Small intestine (tissue), 7 donors: Measurements from ENCODE around the gene TBCE. TPM values are rescaled to one million over a fixed set of nuclear protein-coding genes. Genes with fewer than 3 reads are reported as not detected.
"Not testable (repeated sequence)": the region's sequence is repeated elsewhere in the genome, so short reads cannot be mapped to it uniquely, and the experiment has no call there.

ENCODE experiments used
- DNase-seq, 2 donors: peaks; one replicate each; pipeline versions ENCODE4 v3.0.0 to v3.0.0-alpha.2; 2013
- FAIRE-seq: peaks from 2 replicates; lab custom pipeline; 2012; peaks lifted over from hg19 to GRCh38; lab: Jason Lieb, UNC
- H3K27ac ChIP-seq, 3 donors: one replicate each; pipeline ENCODE4 v1.5.1; 2013; ENCODE audit warnings: low read length in 2 of 3, mild to moderate bottlenecking in 2 of 3, control low read depth in 1 of 3, inconsistent platforms in 1 of 3, low read depth in 1 of 3, moderate library complexity in 1 of 3
- H3K27me3 ChIP-seq, 3 donors: one replicate each; pipeline ENCODE4 v1.6.1; 2013; ENCODE audit warnings: low read length in 3 of 3, inconsistent platforms in 1 of 3; ENCODE audit not compliant: control insufficient read depth in 3 of 3, insufficient read depth in 3 of 3
- H3K36me3 ChIP-seq, 3 donors: one replicate each; pipeline ENCODE4 v1.6.1; 2013; ENCODE audit warnings: low read length in 3 of 3, inconsistent platforms in 1 of 3, low read depth in 1 of 3, mild to moderate bottlenecking in 1 of 3, moderate library complexity in 1 of 3; ENCODE audit not compliant: control insufficient read depth in 3 of 3, insufficient read depth in 2 of 3
- H3K4me1 ChIP-seq, 3 donors: one replicate each; pipeline ENCODE4 v1.6.1; 2013; ENCODE audit warnings: low read length in 2 of 3, inconsistent platforms in 1 of 3, low read depth in 1 of 3, mild to moderate bottlenecking in 1 of 3, moderate library complexity in 1 of 3; ENCODE audit not compliant: control insufficient read depth in 3 of 3, insufficient read depth in 2 of 3
- H3K4me3 ChIP-seq, 3 donors: one replicate each; pipeline ENCODE4 v1.5.1; 2013; ENCODE audit warnings: low read length in 3 of 3, control low read depth in 1 of 3, inconsistent platforms in 1 of 3, low read depth in 1 of 3, mild to moderate bottlenecking in 1 of 3, moderate library complexity in 1 of 3
- H3K9me3 ChIP-seq, 2 donors: one replicate each; pipeline ENCODE4 v1.6.1; 2013; ENCODE audit warnings: low read depth in 1 of 2, low read length in 1 of 2; ENCODE audit not compliant: control insufficient read depth in 2 of 2, insufficient read depth in 1 of 2
- WGBS, 3 donors: extraction: QIAGEN DNeasy Blood & Tissue Kit; methylation state at CpG; one replicate each; pipeline ENCODE4 v1.1.7; 2013; 5-methylcytosine and 5-hydroxymethylcytosine counted together
- polyA plus RNA-seq, 4 donors: library from polyadenylated mRNA; stranded (reverse) in 3 of 4; unstranded in 1 of 4; fragments of 200-250 nt in 3 of 4; fragments of 120-200 nt in 1 of 4; gene quantifications; one replicate each; pipeline versions ENCODE4 v1.2.1 to v1.2.3, GENCODE V29; 2013
- donor health status: healthy with polysubstance abuse.
- donor health status: control.
- donor health status: control.
- donor health status: Bipolar disorder and iron deficiency.
- donor health status: healthy.

Gene TBCE
- polyA plus RNA-seq, 4 donors: 14.7 to 40.9 (median 22.1) TPM

DNA sequence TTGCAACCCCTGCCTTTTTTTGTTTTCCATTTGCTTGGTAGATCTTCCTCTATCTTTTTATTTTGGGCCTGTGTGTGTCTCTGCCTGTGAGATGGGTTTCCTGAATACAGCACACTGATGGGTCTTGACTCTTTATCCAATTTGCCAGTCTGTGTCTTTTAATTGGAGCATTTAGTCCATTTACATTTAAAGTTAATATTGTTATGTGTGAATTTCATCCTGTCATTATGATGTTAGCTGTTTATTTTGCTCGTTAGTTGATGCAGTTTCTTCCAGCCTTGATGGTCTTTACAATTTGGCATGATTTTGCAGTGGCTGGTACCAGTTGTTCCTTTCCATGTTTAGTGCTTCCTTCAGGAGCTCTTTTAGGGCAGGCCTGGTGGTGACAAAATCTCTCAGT, 18.4 kb downstream of the TBCE start:
- not testable (repeated sequence) for H3K4me1 ChIP-seq, H3K9me3 ChIP-seq, H3K4me3 ChIP-seq, DNase-seq, FAIRE-seq, H3K27ac ChIP-seq, H3K27me3 ChIP-seq
- H3K36me3 ChIP-seq: peaks cover 0 to 14% (median 4%) of the 10 kb centered on the region in 3 donors
- 94 to 97% (median 95%) methylated on average over 1 of the region's 1 CpG for WGBS, 3 donors

DNA sequence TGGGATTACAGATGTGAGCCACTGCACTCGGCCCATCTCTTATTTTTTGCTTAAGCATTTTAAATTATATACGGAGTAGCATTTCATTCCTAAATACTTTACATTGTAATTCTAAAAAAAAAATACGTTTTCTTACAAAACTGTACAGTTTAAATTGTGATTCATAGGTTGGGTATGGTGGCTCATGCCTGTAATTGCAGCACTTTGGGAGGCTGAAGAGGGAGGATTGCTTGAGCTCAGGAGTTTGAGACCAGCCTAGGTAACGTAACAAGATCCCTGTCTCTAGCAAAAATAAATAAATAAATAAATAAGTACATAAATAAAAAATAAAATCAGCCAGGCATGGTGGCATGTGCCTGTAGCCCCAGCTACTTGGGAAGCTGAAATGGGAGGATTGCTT, 24.6 kb downstream of the TBCE start:
- Histone ChIP-seq H3K4me3 (no peak overlapping the region), H3K27ac (no peak overlapping the region), H3K36me3 (peaks cover 0 to 6% (median 0%) of the 10 kb centered on the region in 3 donors), H3K9me3 (peaks cover 0 to 10% of the 10 kb centered on the region in 2 donors), H3K27me3 (no peaks in the 10 kb centered on the region), H3K4me1 (no peaks in the 10 kb centered on the region)
- no peak for DNase-seq
- 92 to 95% (median 93%) methylated on average over 4 of the region's 4 CpGs for WGBS, 3 donors
- no peak for FAIRE-seq

- Histone ChIP-seq H3K27ac (no peak overlapping the region), H3K36me3 (peaks cover 0 to 8% (median 0%) of the 10 kb centered on the region in 3 donors), H3K4me1 (no peaks in the 10 kb centered on the region), H3K4me3 (no peak overlapping the region), H3K27me3 (no peaks in the 10 kb centered on the region), H3K9me3 (no peaks in the 10 kb centered on the region)
- WGBS, 3 donors: 93 to 100% (median 96%) methylated on average over 2 of the region's 2 CpGs
- DNase-seq: no peak
- FAIRE-seq: no peak
These were observed 30.5 kb downstream of the TBCE start for GRCh38 chr1:235397733-235398132.

GRCh38 chr1:235399661-235400060, 32.4 kb downstream of the TBCE start:
- H3K4me3 ChIP-seq: no peak overlapping the region
- no peak overlapping the region for H3K27ac ChIP-seq
- H3K27me3 ChIP-seq: no peaks in the 10 kb centered on the region
- no peak for DNase-seq
- FAIRE-seq: no peak
- H3K9me3 ChIP-seq: no peaks in the 10 kb centered on the region
- peaks cover 0 to 12% (median 0%) of the 10 kb centered on the region in 3 donors for H3K36me3 ChIP-seq
- 75 to 88% (median 82%) methylated on average over 6 of the region's 6 CpGs for WGBS, 3 donors
- H3K4me1 ChIP-seq: no peaks in the 10 kb centered on the region

- no peak overlapping the region for H3K27ac ChIP-seq
- no peaks in the 10 kb centered on the region for H3K9me3 ChIP-seq
- H3K4me1 ChIP-seq: no peaks in the 10 kb centered on the region
- WGBS, 3 donors: 90 to 94% (median 94%) methylated on average over 4 of the region's 4 CpGs
- H3K36me3 ChIP-seq: peaks cover 0 to 12% (median 0%) of the 10 kb centered on the region in 3 donors
- DNase-seq (no peak), FAIRE-seq (no peak)
- no peak overlapping the region for H3K4me3 ChIP-seq
- no peaks in the 10 kb centered on the region for H3K27me3 ChIP-seq
These were observed 34.0 kb downstream of the TBCE start for GRCh38 chr1:235401251-235401650.

DNA sequence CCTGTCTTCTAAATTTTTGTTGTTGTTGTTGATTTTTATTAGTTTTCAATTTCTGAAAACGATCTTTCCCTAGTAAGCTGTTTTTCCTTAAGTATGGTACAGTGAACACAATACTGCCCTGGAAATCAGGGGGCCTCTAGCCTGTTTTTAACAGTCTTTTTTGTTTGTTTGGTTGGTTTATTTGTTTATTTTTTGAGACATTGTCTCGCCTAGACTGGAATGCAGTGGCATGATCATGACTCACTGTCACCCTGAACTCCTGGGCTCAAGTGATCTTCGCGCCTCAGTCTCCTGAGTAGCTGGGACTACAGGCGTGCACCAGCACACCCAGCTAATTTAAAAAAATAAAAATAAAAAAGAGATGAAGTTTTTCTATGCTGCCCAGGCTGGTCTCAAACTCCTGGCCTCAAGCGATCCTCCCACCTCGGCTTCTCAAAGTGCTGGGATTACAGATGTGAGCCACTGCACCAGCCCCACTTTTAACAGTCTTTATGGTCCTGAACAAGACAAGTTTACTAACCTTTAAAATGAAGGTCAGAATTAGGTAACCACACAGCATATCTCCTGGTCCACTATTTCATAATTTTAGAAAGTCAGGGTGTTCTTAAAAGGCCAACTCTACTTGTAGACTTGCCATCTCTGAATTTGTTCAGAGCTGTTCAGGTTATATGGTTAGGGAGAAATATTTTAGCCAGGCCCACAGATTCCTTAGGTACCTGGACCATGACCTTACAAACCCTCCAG, 35.4 kb downstream of the TBCE start:
- Histone ChIP-seq H3K27me3 (no peaks in the 10 kb centered on the region), H3K4me3 (no peak overlapping the region), H3K9me3 (no peaks in the 10 kb centered on the region), H3K27ac (no peak overlapping the region), H3K36me3 (peaks cover 0 to 12% (median 0%) of the 10 kb centered on the region in 3 donors), H3K4me1 (no peaks in the 10 kb centered on the region)
- no peak for FAIRE-seq
- DNase-seq: no peak
- WGBS, 3 donors: 95% methylated on average over 7 of the region's 7 CpGs

DNA sequence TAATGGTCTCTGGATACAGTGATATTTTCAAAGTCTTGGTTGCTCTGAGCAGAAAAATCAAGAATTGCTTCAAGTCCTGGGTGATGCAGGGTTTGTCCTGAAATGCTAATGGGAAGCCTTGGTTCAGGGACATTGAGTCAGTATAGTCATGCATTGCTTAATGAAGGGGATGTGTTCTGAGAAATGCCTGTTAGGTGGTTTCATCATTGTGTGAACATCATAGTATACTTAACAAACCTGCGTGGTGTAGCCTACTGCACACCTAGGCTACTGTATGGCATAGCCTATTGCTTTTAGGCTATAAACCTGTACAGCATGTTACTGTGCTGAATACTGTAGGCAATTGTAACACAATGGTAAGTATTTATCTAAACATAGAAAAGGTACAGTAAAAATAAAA, 36.4 kb downstream of the TBCE start:
- H3K27me3 ChIP-seq: no peaks in the 10 kb centered on the region
- no peak overlapping the region for H3K27ac ChIP-seq
- 96 to 100% (median 98%) methylated on average over 1 of the region's 1 CpG for WGBS, 3 donors
- peaks cover 0 to 12% (median 0%) of the 10 kb centered on the region in 3 donors for H3K36me3 ChIP-seq
- H3K4me1 ChIP-seq: peaks cover 0 to under 1% (median 0%) of the 10 kb centered on the region in 3 donors
- H3K4me3 ChIP-seq: no peak overlapping the region
- FAIRE-seq (no peak), DNase-seq (no peak)
- no peaks in the 10 kb centered on the region for H3K9me3 ChIP-seq

DNA sequence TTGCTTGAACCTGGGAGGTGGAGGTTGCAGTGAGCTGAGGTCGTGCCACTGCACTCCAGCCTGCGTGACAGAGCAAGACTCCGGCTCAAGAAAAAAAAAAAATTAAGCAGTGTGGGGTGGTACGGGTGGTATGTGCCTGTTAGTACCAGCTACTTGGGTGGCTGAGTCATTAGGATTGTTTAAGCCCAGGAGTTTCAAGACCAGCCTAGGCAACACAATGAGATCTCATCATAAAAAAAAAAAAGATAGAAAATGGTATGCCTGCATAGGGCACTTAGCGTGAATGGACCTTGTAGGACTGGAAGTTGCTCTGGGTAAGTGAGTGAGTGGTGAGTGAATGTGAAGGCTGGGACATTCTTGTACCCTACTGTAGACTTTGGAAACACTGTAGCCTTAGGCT, 37.0 kb downstream of the TBCE start:
- no peaks in the 10 kb centered on the region for H3K27me3 ChIP-seq
- H3K4me1 ChIP-seq: peaks cover 0 to 7% (median 0%) of the 10 kb centered on the region in 3 donors
- peaks cover 0 to 12% (median 0%) of the 10 kb centered on the region in 3 donors for H3K36me3 ChIP-seq
- no peak for DNase-seq
- no peak for FAIRE-seq
- WGBS, 3 donors: 86 to 96% (median 94%) methylated on average over 5 of the region's 5 CpGs
- H3K27ac ChIP-seq: no peak overlapping the region
- H3K9me3 ChIP-seq: no peaks in the 10 kb centered on the region
- H3K4me3 ChIP-seq: no peak overlapping the region
